ENCODE measurements around the gene LRRC47.

LRRC47 gene

DNA sequence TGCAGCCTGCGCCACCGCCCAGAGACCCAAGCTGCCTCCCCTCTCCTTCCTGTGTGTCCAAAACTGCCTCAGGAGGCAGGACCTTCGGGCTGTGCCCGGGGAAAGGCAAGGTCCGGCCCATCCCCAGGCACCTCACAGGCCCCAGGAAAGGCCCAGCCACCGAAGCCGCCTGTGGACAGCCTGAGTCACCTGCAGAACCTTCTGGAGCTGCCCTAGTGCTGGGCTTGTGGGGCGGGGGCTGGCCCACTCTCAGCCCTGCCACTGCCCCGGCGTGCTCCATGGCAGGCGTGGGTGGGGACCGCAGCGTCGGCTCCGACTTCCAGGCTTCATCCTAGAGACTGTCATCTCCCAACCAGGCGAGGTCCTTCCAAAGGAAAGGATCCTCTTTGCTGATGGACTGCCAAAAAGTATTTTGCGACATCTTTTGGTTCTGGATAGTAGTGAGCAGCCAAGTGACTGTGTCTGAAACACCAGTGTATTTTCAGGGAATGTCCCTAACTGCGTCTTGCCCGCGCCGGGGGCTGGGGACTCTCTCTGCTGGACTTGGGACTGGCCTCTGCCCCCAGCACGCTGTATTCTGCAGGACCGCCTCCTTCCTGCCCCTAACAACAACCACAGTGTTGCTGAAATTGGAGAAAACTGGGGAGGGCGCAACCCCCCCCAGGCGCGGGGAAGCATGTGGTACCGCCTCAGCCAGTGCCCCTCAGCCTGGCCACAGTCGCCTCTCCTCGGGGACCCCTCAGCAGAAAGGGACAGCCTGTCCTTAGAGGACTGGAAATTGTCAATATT is 63.0 kb downstream of the LRRC47 start:
- H3K4me3 ChIP-seq (ENCODE audit: low read length) = no peak overlapping the region
- DNase-seq (ENCODE audit: low read depth) = no peak
- TF ChIP-seq, protein P1, sequence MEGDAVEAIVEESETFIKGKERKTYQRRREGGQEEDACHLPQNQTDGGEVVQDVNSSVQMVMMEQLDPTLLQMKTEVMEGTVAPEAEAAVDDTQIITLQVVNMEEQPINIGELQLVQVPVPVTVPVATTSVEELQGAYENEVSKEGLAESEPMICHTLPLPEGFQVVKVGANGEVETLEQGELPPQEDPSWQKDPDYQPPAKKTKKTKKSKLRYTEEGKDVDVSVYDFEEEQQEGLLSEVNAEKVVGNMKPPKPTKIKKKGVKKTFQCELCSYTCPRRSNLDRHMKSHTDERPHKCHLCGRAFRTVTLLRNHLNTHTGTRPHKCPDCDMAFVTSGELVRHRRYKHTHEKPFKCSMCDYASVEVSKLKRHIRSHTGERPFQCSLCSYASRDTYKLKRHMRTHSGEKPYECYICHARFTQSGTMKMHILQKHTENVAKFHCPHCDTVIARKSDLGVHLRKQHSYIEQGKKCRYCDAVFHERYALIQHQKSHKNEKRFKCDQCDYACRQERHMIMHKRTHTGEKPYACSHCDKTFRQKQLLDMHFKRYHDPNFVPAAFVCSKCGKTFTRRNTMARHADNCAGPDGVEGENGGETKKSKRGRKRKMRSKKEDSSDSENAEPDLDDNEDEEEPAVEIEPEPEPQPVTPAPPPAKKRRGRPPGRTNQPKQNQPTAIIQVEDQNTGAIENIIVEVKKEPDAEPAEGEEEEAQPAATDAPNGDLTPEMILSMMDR (conservative IDR thresholded peaks at IDR 0.05; ENCODE audit: low read length) = no peak

DNA sequence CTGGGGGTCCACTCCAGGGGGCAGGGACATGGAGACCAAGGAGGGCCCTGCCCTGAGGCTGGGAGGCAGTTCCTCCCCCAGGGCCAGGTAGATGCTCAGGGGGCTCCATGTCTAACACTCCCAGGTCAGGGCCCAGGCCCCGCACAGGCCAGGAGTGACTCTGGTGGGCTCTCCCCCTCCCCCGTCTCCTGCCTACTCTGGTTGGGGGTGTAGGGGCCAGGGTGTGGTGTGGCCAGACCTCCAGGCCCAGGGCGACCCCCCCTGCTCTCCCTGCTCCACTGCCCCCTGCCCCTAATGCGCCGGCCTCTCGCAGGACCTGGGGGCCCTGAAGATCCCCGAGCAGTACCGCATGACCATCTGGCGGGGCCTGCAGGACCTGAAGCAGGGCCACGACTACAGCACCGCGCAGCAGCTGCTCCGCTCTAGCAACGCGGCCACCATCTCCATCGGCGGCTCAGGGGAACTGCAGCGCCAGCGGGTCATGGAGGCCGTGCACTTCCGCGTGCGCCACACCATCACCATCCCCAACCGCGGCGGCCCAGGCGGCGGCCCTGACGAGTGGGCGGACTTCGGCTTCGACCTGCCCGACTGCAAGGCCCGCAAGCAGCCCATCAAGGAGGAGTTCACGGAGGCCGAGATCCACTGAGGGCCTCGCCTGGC is 63.7 kb downstream of the LRRC47 start:
- no peak for DNase-seq (ENCODE audit: low read depth)

GRCh38 chr1:3731583-3732433 is 64.5 kb downstream of the LRRC47 start:
- H3K4me3 ChIP-seq (ENCODE audit: low read length) = no peak overlapping the region
- TF ChIP-seq, protein P1 (conservative IDR thresholded peaks at IDR 0.05; ENCODE audit: low read length) = no peak
- DNase-seq (ENCODE audit: low read depth) = no peak

More for the DNA sequence above, 63.7 kb downstream of the LRRC47 start:
- no peak overlapping the region for H3K4me3 ChIP-seq (ENCODE audit: low read length)
- TF ChIP-seq, protein P1 (conservative IDR thresholded peaks at IDR 0.05; ENCODE audit: low read length) = no peak

- H3K4me3 ChIP-seq (ENCODE audit: low read length) = no peak overlapping the region
- TF ChIP-seq, protein P1 (conservative IDR thresholded peaks at IDR 0.05; ENCODE audit: low read length) = no peak
- no peak for DNase-seq (ENCODE audit: low read depth)
Measured at GRCh38 chr1:3730543-3731247, 65.6 kb downstream of the LRRC47 start.

DNA sequence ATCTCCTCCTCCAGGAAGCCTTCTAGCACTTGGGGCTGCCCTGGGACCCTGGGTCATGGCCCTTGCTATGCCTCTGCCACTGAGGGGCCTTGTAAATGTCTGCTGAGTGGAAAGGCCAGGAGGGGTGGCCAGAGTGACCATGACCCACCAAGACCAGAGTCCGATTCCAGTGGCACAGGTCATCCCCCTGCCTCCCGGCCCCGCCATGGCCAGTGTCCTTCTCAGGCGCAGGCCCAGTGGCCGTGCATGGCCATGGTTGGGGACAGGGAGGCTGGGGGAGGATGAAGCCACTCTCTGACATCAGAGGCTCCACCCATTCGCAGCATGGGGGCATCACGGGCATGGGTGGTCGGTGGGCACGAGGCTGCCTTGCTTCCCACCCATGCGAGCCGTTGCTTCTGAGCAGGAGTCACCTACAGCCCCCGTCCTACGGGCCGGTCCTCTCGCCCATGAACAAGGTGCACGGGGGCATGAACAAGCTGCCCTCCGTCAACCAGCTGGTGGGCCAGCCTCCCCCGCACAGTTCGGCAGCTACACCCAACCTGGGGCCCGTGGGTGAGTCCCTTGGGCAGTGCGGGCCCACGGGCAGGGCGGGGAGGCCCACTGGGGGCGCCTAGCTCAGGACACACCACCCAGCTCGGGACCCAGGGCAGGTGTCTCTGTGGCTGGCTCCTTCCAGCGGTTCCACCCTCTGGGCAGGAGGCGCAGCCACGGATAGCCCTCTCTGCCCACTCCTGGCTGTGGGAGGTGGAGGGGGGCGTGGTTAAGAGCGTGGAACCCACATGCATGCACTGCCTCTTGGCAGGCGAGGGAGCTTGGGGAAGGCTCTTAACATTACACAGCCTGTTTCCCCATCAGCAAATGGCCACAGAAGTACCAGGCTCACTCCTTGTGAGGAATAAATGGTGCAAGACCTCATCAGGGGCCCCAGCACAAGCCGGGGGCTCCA is 66.4 kb downstream of the LRRC47 start:
- H3K4me3 ChIP-seq (ENCODE audit: low read length) = no peak overlapping the region
- TF ChIP-seq, protein P1 (conservative IDR thresholded peaks at IDR 0.05; ENCODE audit: low read length) = no peak
- peak; percentile 28 for DNase-seq (ENCODE audit: low read depth)

All from AG10803 (cell line).